Activated CD4-positive, CD25-positive, alpha-beta regulatory T cell treated with anti-CD3 and anti-CD28 coated beads, Interleukin-2, amount 50 U/mL, for 16 hours (primary cell): ENCODE measurements around the gene IL31.

Experiments
- DNase-seq: peaks from one replicate; pipeline ENCODE4 v3.0.0-alpha.2; 2020; ENCODE audit warnings: low read depth, low spot score

The IL31 gene

DNA sequence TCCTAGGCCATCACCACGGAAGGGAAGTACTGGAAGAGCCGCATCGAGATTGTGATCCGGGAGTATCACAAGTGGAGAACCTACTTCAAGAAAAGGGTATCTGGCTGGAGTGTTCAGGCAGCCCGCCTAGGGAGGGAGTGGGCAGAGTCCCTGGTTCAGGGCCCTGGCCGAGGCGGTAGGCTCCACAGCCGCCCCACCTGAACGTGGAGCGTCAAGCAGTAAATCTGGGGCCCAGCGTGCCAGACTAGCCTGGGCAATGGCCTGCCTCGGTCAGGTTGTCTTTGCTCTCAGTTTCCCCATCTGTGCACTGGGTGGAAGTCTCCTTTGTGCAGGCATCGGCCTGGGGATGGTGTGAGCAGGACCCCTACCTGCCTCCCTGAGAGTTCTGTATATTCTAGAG is 44.9 kb downstream of the IL31 start:
- DNase-seq: no peak

DNA sequence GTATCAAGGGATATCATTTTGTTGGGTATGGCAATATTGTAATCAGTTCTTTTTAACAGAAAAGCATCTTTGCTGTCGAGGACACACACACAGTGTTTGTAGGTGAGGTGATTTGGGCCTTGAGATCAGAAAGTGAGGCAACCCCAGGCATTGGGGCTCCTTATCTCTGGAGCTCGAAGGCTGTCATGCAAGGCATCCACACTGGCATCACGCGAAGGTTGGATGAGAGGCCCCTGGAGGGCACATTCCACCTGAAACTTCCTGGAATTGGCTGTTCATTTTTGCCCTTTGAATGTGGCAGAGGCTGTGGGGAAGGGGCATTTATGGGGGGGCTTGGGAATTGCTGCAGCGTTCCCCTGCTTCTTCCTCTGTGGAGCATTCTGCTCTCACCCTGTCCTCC is 45.5 kb downstream of the IL31 start:
- no peak for DNase-seq

DNA sequence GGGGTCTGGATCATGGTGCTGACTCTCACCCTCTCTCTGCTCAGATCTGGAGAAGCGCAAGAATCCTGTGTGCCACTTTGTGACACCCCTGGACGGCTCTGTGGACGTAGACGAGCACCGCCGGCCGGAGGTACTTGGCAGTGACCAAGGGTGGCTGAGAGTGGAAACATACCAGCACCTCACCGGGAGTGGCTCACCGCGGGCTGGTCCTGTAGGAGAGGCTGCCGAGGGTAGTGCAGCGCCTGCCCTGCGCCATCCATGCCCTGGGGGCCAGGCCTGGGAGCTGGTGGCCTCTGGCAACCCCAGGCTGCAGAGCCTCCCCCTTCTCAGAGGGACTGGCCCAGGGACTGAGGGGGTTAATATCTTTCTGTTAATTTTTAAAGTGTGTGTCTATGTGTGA is 46.2 kb downstream of the IL31 start:
- no peak for DNase-seq

DNA sequence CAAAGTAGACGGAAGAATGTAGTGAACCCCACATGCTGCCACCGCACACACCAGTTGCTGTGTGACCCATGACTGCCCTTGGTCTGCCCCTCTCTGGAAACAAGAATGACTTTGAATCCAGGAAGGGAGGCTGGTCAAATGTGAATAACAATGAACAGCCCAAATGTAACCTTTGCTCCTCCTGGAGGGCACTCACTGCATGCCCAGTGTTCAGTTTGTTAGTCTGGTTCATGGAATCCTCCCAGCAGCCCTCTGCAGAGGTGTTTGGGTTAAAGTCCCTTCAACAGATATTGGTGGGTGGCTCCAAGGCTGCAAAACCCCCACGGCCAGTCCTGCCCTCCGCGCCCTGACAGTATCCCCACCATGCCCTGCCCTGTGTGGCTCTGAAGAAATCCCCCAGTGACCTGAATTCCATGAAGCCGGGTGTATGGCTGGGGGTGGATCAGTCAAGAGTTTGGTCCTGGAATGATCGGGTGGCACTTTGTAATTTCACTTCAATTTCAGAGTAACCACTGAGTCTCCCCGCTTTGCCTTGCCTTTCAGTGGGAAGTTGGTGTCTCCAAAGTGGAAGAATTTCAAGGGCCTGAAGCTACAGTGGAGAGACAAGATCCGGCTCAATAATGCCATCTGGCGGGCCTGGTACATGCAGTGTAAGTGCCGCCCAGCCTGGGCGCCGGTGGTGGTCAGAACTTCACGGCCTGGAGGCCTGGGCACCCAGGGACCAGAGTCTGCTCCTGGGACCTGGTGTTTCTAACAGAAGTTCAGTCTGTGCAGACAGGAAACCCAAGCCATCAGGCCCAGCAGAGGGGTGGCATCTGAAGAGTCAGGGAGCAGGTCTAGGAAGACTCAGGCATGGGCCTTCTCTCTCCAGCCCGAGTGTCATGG is 47.1 kb downstream of the IL31 start:
- DNase-seq: no peak

DNA sequence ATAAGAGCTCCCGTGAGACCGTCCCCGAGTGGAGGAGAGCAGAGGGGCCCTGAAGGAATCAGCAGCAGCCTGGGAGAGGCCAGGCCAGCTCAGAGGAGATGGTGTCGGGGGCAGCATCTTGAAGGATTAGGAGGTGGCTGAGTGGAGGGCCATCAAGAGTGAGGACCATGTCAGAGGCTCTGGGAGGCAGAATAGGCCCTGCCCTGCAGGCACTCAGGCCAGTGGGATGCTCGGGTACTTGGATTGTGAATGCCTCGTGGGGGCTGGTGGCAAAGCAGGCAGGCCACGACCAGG is 47.7 kb downstream of the IL31 start:
- no peak for DNase-seq

DNA sequence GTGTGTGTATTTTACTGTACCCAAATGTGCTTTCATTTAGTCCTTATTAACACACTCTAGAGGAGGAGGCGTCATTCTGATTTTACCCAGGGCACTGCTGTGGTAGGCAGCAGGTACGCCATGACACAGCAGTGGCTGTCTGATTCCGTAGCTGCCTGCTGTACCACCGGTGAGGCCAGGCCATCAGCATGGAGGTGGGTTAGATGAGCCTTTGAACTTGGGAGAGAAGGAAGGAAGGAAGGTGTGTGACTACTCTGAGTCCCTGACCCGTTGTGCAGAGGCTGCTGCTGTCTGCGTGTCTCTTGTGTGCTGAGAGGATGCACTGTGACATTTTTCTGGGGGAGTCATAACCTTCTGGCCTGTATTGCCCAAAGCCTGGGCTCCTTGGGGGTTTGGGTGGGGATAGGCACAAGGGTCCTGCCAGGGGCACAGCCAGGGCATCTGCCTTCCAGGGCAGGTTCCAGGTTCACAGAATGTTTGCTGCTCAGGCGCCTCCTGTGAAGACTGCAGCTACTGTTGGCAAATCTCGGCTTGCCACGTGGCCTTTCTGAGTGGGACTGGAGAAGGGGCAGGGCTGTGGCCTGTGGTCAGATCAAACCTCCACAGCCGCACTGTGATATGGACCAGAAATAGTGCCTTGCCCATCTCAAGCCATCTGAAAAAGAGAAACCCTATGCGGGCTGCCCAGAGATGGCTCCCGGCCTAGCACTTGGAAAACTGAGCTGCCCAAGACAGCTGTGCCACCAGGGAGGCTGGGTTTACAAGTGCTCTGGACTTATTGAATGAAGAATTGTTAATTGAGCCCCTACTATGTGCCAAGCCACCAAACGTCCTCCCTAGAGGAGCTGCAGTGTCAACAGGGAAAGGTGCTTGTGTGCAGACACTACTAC is 48.3 kb downstream of the IL31 start:
- no peak for DNase-seq

DNA sequence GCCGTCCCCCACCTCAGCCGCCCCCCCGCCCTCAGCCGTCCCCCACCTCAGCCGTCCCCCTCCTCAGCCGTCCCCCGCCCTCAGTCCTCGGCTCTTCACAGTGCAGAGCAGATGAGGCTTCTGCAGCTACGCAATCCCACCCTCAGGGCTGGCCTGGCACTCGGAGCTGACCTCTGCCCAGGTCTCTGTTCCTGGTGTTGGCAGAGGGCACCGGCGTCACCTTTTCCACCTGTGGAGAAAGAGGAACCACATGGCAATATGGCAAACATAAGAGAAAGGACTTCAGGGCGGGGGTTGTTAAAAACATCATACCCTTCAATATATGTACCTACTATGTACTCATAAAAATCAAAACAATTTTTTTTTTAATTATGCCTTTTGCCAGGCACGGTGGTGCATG is 49.7 kb downstream of the IL31 start:
- DNase-seq: no peak

DNA sequence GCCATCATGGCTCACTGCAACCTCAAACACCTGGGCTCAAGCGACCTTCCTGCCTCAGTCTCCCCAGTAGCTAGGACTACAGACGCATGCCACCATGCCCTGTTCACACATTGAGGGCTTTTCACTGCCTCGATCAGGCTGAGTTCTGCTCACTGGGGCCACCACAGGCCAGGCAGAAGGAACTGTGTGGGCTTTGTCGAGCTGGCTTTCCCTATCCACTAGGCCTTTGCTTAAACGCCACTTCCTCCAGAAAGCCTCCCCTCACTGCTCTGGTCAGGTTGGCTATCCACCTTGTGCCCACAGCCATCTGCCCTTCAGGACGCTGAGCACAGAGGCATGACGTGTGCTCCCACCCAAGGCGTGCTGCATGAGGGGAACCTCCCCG is 50.3 kb downstream of the IL31 start:
- DNase-seq: no peak

DNA sequence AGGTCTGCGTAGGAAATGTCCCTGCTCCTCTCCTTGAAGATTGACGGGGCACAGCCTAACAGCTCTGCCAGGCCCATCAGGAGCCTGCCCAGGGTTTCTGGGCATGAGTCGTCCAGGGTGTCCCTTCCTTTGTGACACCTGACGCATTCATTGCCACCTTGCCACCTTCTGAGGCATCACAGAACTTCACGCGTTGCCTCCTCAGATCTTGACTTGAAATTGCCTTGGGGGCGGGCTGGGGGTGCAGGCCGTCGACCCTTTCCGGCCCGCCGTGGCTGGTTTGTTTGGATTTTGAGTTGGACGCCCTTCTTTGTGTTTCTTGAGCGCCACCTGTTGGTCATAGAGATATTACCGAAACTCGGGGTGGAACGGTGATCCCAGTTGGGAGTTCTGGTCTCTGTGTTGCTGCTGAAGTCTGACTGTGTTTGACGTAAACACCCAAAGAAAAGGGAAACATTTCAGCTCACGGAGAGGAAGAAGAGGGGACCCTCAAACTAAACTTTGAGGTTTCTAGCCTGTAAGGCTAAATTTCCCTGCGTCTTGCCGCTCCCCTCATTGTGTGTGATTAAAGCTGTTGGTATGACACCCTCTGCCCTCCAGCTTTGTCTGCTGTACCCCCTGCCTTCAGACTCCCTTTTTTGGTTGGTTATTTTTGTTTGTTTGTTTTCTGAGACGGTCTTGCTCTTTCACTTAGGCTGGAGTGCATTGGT is 50.8 kb downstream of the IL31 start:
- DNase-seq: peak; percentile 59
